Body of pancreas (tissue), 4 donors: ENCODE measurements around the gene BRD4.

Experiments used
- POLR2A ChIP-seq, 3 donors: fragments of 450-650 bp; IDR thresholded peaks; one replicate each; pipeline ENCODE4 v1.6.1; 2016; ENCODE audit warnings: antibody characterized with exemption in 3 of 3, mild to moderate bottlenecking in 2 of 3
- TF ChIP-seq, protein P1 (sequence below), 7 experiments: fragments of 450-650 bp in 4 of 7; fragments of 200-600 bp in 3 of 7; sonication (generic) in 3 of 7; IDR thresholded peaks; one replicate each; pipeline ENCODE4 v1.5.1; 2016 to 2019; ENCODE audit warnings: antibody characterized with exemption in 7 of 7

DNA sequence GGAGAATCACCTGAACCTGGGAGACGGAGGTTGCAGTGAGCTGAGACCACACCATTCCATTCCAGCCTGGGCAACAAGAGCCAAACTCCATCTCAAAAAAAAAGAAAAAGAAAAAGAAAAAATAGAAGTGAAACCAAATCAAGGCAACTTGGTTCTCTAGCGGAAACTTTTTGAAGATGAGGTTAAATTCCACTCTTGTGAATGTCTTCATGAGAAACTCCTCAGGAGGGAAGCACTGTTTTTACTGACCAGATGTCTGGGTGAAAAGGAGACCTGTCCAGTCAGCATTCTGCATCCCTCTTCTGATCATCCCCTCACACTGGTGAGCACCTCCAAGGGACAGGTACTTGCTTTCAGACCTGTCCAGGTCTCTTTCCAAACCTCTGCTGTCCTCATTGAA, 15.8 kb downstream of the BRD4 start:
- TF ChIP-seq, protein P1, sequence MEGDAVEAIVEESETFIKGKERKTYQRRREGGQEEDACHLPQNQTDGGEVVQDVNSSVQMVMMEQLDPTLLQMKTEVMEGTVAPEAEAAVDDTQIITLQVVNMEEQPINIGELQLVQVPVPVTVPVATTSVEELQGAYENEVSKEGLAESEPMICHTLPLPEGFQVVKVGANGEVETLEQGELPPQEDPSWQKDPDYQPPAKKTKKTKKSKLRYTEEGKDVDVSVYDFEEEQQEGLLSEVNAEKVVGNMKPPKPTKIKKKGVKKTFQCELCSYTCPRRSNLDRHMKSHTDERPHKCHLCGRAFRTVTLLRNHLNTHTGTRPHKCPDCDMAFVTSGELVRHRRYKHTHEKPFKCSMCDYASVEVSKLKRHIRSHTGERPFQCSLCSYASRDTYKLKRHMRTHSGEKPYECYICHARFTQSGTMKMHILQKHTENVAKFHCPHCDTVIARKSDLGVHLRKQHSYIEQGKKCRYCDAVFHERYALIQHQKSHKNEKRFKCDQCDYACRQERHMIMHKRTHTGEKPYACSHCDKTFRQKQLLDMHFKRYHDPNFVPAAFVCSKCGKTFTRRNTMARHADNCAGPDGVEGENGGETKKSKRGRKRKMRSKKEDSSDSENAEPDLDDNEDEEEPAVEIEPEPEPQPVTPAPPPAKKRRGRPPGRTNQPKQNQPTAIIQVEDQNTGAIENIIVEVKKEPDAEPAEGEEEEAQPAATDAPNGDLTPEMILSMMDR (IDR thresholded peaks at IDR 0.05), result no peak
- no peak for TF ChIP-seq POLR2A (IDR thresholded peaks at IDR 0.05)
